ENCODE results near the gene FBXL17.

DNA sequence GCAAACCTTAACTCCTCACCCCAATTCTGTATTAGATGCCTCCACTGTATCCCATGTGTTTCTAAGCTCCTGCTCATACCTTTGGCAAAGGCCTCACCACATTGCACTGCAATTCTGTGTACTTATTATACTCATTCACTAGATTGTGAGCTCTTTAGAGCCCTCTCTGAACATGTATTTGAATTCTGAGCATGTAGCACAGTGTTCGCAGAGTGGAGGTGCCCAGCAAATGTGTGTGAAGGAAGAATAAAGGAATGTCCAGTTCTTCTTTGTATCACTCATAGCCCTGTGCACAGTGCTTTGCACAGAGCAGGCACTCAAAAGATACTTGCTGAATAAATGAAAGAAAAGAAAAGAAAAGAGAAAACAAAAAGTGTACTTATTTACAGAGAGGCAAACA, 410.1 kb downstream of the FBXL17 start:
- TF ChIP-seq, protein P1, sequence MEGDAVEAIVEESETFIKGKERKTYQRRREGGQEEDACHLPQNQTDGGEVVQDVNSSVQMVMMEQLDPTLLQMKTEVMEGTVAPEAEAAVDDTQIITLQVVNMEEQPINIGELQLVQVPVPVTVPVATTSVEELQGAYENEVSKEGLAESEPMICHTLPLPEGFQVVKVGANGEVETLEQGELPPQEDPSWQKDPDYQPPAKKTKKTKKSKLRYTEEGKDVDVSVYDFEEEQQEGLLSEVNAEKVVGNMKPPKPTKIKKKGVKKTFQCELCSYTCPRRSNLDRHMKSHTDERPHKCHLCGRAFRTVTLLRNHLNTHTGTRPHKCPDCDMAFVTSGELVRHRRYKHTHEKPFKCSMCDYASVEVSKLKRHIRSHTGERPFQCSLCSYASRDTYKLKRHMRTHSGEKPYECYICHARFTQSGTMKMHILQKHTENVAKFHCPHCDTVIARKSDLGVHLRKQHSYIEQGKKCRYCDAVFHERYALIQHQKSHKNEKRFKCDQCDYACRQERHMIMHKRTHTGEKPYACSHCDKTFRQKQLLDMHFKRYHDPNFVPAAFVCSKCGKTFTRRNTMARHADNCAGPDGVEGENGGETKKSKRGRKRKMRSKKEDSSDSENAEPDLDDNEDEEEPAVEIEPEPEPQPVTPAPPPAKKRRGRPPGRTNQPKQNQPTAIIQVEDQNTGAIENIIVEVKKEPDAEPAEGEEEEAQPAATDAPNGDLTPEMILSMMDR (IDR thresholded peaks at IDR 0.05; ENCODE audit: borderline replicate concordance, extremely low read depth, low read length, poor library complexity, severe bottlenecking): no peak
- no peak for TF ChIP-seq EZH2 (IDR thresholded peaks at IDR 0.05; ENCODE audit: borderline replicate concordance, low read depth, low read length, severe bottlenecking)

Measured in DND-41 (cell line).